HCT116 (cell line): ENCODE data around the gene RAVER1. TPM values are rescaled to one million over a fixed set of nuclear protein-coding genes. Genes with fewer than 3 reads are reported as not detected.
"Not testable (repeated sequence)": the region's sequence is repeated elsewhere in the genome, so short reads cannot be mapped to it uniquely, and the experiment has no call there.

Source experiments
- ATAC-seq: fragments of 200-7000 bp; cut with Tn5 transposase; 2 replicates; pipeline ENCODE4 v1.9.1; 2020; ENCODE audit warnings: mild to moderate bottlenecking, moderate library complexity
- Bru-seq: library from RNA; stranded (reverse); fragments of 400-500 nt; gene quantifications from one replicate; lab custom pipeline; 2021; lab: Mats Ljungman, UMichigan
- BruChase-seq, 2 experiments: library from RNA; stranded (reverse); fragments of 400-500 nt; gene quantifications; one replicate each; lab custom pipeline; 2021; lab: Mats Ljungman, UMichigan
- BruUV-seq: library from RNA; stranded (reverse); fragments of 400-500 nt; replicated peaks from 2 replicates; lab custom pipeline; 2021; lab: Mats Ljungman, UMichigan
- CTCF ChIA-PET: fragments of 300-600 bp; sonication (Branson Sonifier 250); formaldehyde crosslinking; loops from one replicate; lab custom pipeline; 2021; ENCODE audit warnings: antibody characterized with exemption; lab: Charles Lee
- POLR2A ChIA-PET: fragments of 300-600, 350-600 bp; sonication (Branson Sonifier 250); formaldehyde crosslinking; loops from one replicate; lab custom pipeline; 2021; ENCODE audit warnings: antibody characterized with exemption; lab: Charles Lee
- RAD21 ChIA-PET, 2 experiments: fragments of 300-600 bp; sonication (Branson Sonifier 250); formaldehyde crosslinking; loops; one replicate each; lab custom pipeline; 2023; ENCODE audit warnings: low total read pairs in 2 of 2; ENCODE audit not compliant: uncharacterized antibody in 2 of 2, unreplicated experiment in 2 of 2, low non-redundant PET in 1 of 2; lab: Charles Lee
- DNase-seq: peaks from one replicate; pipeline ENCODE4 v3.0.0-alpha.2; 2010; ENCODE audit warnings: low read depth, low spot score
- H2AFZ ChIP-seq: fragments of 200-600 bp; shearing (Covaris generic), sonication (generic); 2 replicates; pipeline ENCODE4 v1.6.1; 2017; ENCODE audit warnings: low read depth, mixed run types, mixed read lengths, antibody characterized with exemption, low read length; ENCODE audit not compliant: poor library complexity, severe bottlenecking
- H3K27ac ChIP-seq: 2 replicates; pipeline ENCODE4 v1.5.1; 2012; ENCODE audit warnings: low read depth, low read length
- H3K27me3 ChIP-seq: fragments of 200-600 bp; sonication (generic); 2 replicates; pipeline ENCODE4 v1.6.1; 2016; ENCODE audit warnings: mixed run types, low read length, mixed read lengths; ENCODE audit not compliant: insufficient read depth
- H3K36me3 ChIP-seq, 2 experiments: fragments of 200-500 bp in 1 of 2; fragments of 200-600 bp in 1 of 2; sonication (Bioruptor generic) in 1 of 2; sonication (generic) in 1 of 2; 2 replicates each; pipeline versions ENCODE4 v1.5.1 to v1.6.1; 2014 to 2016; ENCODE audit warnings: low read length in 2 of 2, inconsistent platforms in 1 of 2, mixed read lengths in 1 of 2, mixed run types in 1 of 2; ENCODE audit not compliant: insufficient read depth in 2 of 2, control insufficient read depth in 1 of 2
- H3K4me1 ChIP-seq, 2 experiments: fragments of 200-600 bp in 1 of 2; sonication (generic) in 1 of 2; 2 replicates each; pipeline versions ENCODE4 v1.5.1 to v1.6.1; 2012 to 2017; ENCODE audit warnings: low read length in 2 of 2, inconsistent platforms in 1 of 2, mild to moderate bottlenecking in 1 of 2, mixed read lengths in 1 of 2, mixed run types in 1 of 2, moderate library complexity in 1 of 2; ENCODE audit not compliant: insufficient read depth in 2 of 2, control insufficient read depth in 1 of 2
- H3K4me2 ChIP-seq: fragments of 200-600 bp; sonication (generic); 2 replicates; pipeline ENCODE4 v1.6.1; 2017; ENCODE audit warnings: mixed run types, low read length, mixed read lengths
- H3K4me3 ChIP-seq, 2 experiments: fragments of 200-600 bp in 1 of 2; sonication (generic) in 1 of 2; replicated peaks in 1 of 2; 2 replicates each; pipeline ENCODE4 v1.5.1; 2011 to 2016; ENCODE audit warnings: low read length in 2 of 2, control low read depth in 1 of 2, low read depth in 1 of 2, mild to moderate bottlenecking in 1 of 2, mixed read lengths in 1 of 2, mixed run types in 1 of 2
- H3K79me2 ChIP-seq: fragments of 200-600 bp; sonication (generic); 2 replicates; pipeline ENCODE4 v1.6.1; 2017; ENCODE audit warnings: mild to moderate bottlenecking, mixed run types, low read length, moderate library complexity, mixed read lengths; ENCODE audit not compliant: insufficient read depth
- H3K9ac ChIP-seq: fragments of 200-600 bp; sonication (generic); 2 replicates; pipeline ENCODE4 v1.6.1; 2016; ENCODE audit warnings: low read length, mixed read lengths
- H3K9me2 ChIP-seq: fragments of 200-600 bp; sonication (generic), shearing (Covaris generic); 2 replicates; pipeline ENCODE4 v1.6.1; 2017; ENCODE audit warnings: mixed run types, mild to moderate bottlenecking, moderate library complexity; ENCODE audit not compliant: insufficient read depth
- H3K9me3 ChIP-seq, 2 experiments: fragments of 200-500 bp in 1 of 2; fragments of 200-600 bp in 1 of 2; sonication (Bioruptor generic) in 1 of 2; sonication (generic) in 1 of 2; 2 replicates each; pipeline ENCODE4 v1.6.1; 2014 to 2017; ENCODE audit warnings: low read length in 2 of 2, mixed read lengths in 2 of 2, inconsistent platforms in 1 of 2, low read depth in 1 of 2, mild to moderate bottlenecking in 1 of 2, mixed run types in 1 of 2, moderate library complexity in 1 of 2; ENCODE audit not compliant: control insufficient read depth in 1 of 2, insufficient read depth in 1 of 2
- H4K20me1 ChIP-seq: fragments of 200-600 bp; sonication (generic), shearing (Covaris generic); 2 replicates; pipeline ENCODE4 v1.6.1; 2017; ENCODE audit warnings: mixed run types, mild to moderate bottlenecking, moderate library complexity; ENCODE audit not compliant: insufficient read depth
- CBX3 ChIP-seq: IDR thresholded peaks from 2 replicates; pipeline ENCODE4 v1.6.1; 2012; ENCODE audit warnings: low read depth
- EGR1 ChIP-seq: IDR thresholded peaks from 2 replicates; pipeline ENCODE4 v1.6.1; 2012; ENCODE audit warnings: low read depth
- ELF1 ChIP-seq: IDR thresholded peaks from 2 replicates; pipeline ENCODE4 v1.6.1; 2012; ENCODE audit warnings: low read depth, borderline replicate concordance
- EZH2phosphoT487 ChIP-seq: fragments of 200-600 bp; IDR thresholded peaks from 2 replicates; pipeline ENCODE4 v1.6.1; 2018; ENCODE audit warnings: antibody characterized with exemption, borderline replicate concordance
- JUND ChIP-seq: IDR thresholded peaks from 2 replicates; pipeline ENCODE4 v1.6.1; 2012
- MAX ChIP-seq: IDR thresholded peaks from 2 replicates; pipeline ENCODE4 v1.6.1; 2012
- POLR2A ChIP-seq: IDR thresholded peaks from 2 replicates; pipeline ENCODE4 v1.7.0; 2011; ENCODE audit warnings: borderline replicate concordance; ENCODE audit not compliant: insufficient read depth, insufficient read length; ENCODE audit errors: extremely low read depth
- POLR2AphosphoS5 ChIP-seq: IDR thresholded peaks from 2 replicates; pipeline ENCODE4 v1.6.1; 2011; ENCODE audit warnings: mild to moderate bottlenecking, low read depth, low read length, moderate library complexity
- RAD21 ChIP-seq: IDR thresholded peaks from 2 replicates; pipeline ENCODE4 v1.6.1; 2012; ENCODE audit warnings: low read depth, mild to moderate bottlenecking
- REST ChIP-seq: IDR thresholded peaks from 2 replicates; pipeline ENCODE4 v1.6.1; 2012; ENCODE audit warnings: low read depth
- SIN3A ChIP-seq: IDR thresholded peaks from 2 replicates; pipeline ENCODE4 v1.6.1; 2012; ENCODE audit warnings: low read depth
- SP1 ChIP-seq: IDR thresholded peaks from 2 replicates; pipeline ENCODE4 v1.6.1; 2012; ENCODE audit warnings: low read depth
- SRF ChIP-seq: IDR thresholded peaks from 2 replicates; pipeline ENCODE4 v1.6.1; 2012; ENCODE audit warnings: low read depth
- TCF7L2 ChIP-seq: IDR thresholded peaks from 2 replicates; pipeline ENCODE4 v1.7.0; 2011; ENCODE audit warnings: borderline replicate concordance, inconsistent platforms; ENCODE audit not compliant: insufficient read depth, insufficient read length; ENCODE audit errors: extremely low read depth
- YY1 ChIP-seq: IDR thresholded peaks from 2 replicates; pipeline ENCODE4 v1.6.1; 2011; ENCODE audit warnings: low read length, low read depth, moderate library complexity, mild to moderate bottlenecking; ENCODE audit not compliant: insufficient replicate concordance; ENCODE audit errors: extremely low read depth
- ZFX ChIP-seq: fragments of 450-650 bp; IDR thresholded peaks from 2 replicates; pipeline ENCODE4 v1.6.1; 2017
- intact Hi-C: fragments of 100-400 bp; cut with micrococcal nuclease; formaldehyde crosslinking; loops from 2 replicates; pipeline ENCODE4 v1.10.0; 2022
- long read RNA-seq: library from polyadenylated mRNA; unstranded; transcript quantifications from one replicate; pipeline ENCODE4 v2.0.0, GENCODE V29; 2021; ENCODE audit not compliant: unreplicated experiment
- polyA plus RNA-seq: library from polyadenylated mRNA; unstranded; fragments of >200 nt; gene quantifications from 2 replicates; pipeline ENCODE4 v1.2.1, GENCODE V29; 2012; ENCODE audit warnings: missing spikeins
- total RNA-seq: library from RNA; stranded (reverse); gene quantifications from one replicate; pipeline ENCODE4 v1.2.1, GENCODE V29; 2021; ENCODE audit not compliant: unreplicated experiment

Gene RAVER1
- total RNA-seq (71.0 TPM), Bru-seq, nascent RNA (percentile 65 among the genes with signal in this experiment), BruChase-seq, experiment 1, labeled RNA remaining after a 6-hour chase (percentile 78 among the genes with signal in this experiment), BruChase-seq, experiment 2, labeled RNA remaining after a 2-hour chase (percentile 74 among the genes with signal in this experiment)
- polyA plus RNA-seq, result 34.6 and 40.1 TPM in 2 replicates
- long read RNA-seq, partial matches to known transcripts, result 9 of 26 reads
- long read RNA-seq, other reads (novel, unspliced or antisense), result 16 of 26 reads

- Histone ChIP-seq H3K79me2 (peaks cover 53% of the 10 kb centered on the region), H4K20me1 (no peaks in the 10 kb centered on the region), H3K9me2 (no peaks in the 10 kb centered on the region), H3K4me2 (peak within 1 kb of the TSS; percentile 100), H3K27me3 (no peaks in the 10 kb centered on the region), H3K4me1 (peaks cover 6 to 28% of the 10 kb centered on the region in 2 experiments; a peak in 3 of 4 replicates), H3K9me3 (no peaks in the 10 kb centered on the region), H3K36me3 (peaks cover 15 to 27% of the 10 kb centered on the region in 2 experiments), H2AFZ (peak within 1 kb of the TSS; percentile 58), H3K4me3 (peak within 1 kb of the TSS; percentile 77 to 93), H3K27ac (peak within 1 kb of the TSS; percentile 90), H3K9ac (peak within 1 kb of the TSS; percentile 75)
- ChIA-PET POLR2A (interaction anchor here (0.8 to 2.5 kb wide), 5 partner anchors 11 to 73 kb away, joined by 4 to 26 read pairs (median 6); partner anchors contain the start of genes ICAM5 and TYK2), CTCF (interaction anchor here (0.6 to 1.7 kb wide), 5 partner anchors 44 to 233 kb away, joined by 3 to 4 read pairs (median 3); partner anchors contain the start of gene ICAM5), RAD21 (interaction anchor here (0.9 to 1.0 kb wide), 2 partner anchors 44 to 64 kb away, joined by 3 to 6 read pairs; no protein-coding TSS in a partner anchor)
- BruUV-seq, result no TSS peak
- TF ChIP-seq SRF, result no peak
- TF ChIP-seq CBX3, result no peak
- peak; percentile 84 for TF ChIP-seq POLR2AphosphoS5
- TF ChIP-seq POLR2A, result peak; percentile 82
- no peak for TF ChIP-seq REST
- peak; percentile 77 for TF ChIP-seq SP1
- TF ChIP-seq ELF1, result no peak
- no peak for TF ChIP-seq EZH2phosphoT487
- TF ChIP-seq EGR1, result peak; percentile 78; the same call in 1 of the 2 replicates
- TF ChIP-seq TCF7L2, result peak; percentile 95
- TF ChIP-seq ZFX, result peak; percentile 28; the same call in 1 of the 2 replicates
- TF ChIP-seq JUND, result peak; percentile 71
- no peak for TF ChIP-seq RAD21
- TF ChIP-seq MAX, result peak; percentile 88
- peak; percentile 93 for TF ChIP-seq YY1
- peak; percentile 80 for TF ChIP-seq SIN3A
- peak; percentile 92 for DNase-seq
- peak; percentile 81 for ATAC-seq
- intact Hi-C loops, result loop anchor here (2.0 kb wide), 1 partner anchor 44 kb away; the partner anchor contains the start of gene ICAM5
Observed at GRCh38 chr19:10332965-10333757, at the start of gene RAVER1. Gene RAVER1 (minus strand): TSS chr19:10333529. CDS start chr19:10333507, 22 bp downstream.

GRCh38 chr19:10383223-10383499, 49.8 kb upstream of the RAVER1 start:
- ChIA-PET RAD21 (interaction anchor here (0.6 to 0.7 kb wide), 3 partner anchors 72 to 133 kb away, joined by 3 to 5 read pairs (median 3); no protein-coding TSS in a partner anchor), CTCF (interaction anchor here (1.0 to 2.5 kb wide), 3 partner anchors 11 to 124 kb away, joined by 3 to 16 read pairs (median 3); partner anchors contain the start of gene ICAM5)
- H3K79me2 ChIP-seq, H3K27ac ChIP-seq, H3K9ac ChIP-seq, DNase-seq, H4K20me1 ChIP-seq, H3K4me3 ChIP-seq, H3K36me3 ChIP-seq, H3K4me2 ChIP-seq, H3K9me2 ChIP-seq, intact Hi-C loops, ATAC-seq, POLR2A ChIA-PET, H3K9me3 ChIP-seq, BruUV-seq, H3K27me3 ChIP-seq, H2AFZ ChIP-seq: not testable (repeated sequence)
- peaks cover 2 to 13% of the 10 kb centered on the region in 2 experiments; a peak in 3 of 4 replicates for H3K4me1 ChIP-seq
